ENCODE results near the gene NUDT1.
"Not testable (repeated sequence)": the region's sequence is repeated elsewhere in the genome, so short reads cannot be mapped to it uniquely, and the experiment has no call there.

NUDT1 gene

DNA sequence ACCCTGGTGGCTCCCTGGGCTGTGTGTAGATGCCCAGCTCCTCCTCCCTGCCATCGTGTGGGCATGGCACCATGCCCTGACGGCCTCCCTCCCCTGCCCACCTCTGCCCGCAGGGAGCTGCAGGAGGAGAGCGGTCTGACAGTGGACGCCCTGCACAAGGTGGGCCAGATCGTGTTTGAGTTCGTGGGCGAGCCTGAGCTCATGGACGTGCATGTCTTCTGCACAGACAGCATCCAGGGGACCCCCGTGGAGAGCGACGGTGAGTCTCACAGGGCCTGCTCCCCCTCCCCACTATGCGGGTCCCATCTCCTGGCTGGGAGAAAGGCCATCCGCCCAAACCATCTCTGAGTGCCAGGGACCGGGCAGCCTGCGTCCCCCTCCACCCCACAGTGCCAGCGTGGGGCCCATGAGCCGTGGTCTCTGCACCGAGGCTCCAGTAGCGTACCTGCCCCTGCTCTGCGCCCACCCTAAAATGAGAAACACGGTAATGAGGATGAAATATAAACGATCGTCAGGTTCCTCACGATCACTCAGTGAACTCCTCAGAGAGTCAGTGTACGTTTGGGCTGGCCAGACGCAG, 7.8 kb downstream of the NUDT1 start:
- no peak for DNase-seq (ENCODE audit: low read depth)

GRCh38 chr7:2251381-2251780, 9.4 kb downstream of the NUDT1 start:
- no peak for DNase-seq (ENCODE audit: low read depth)

DNA sequence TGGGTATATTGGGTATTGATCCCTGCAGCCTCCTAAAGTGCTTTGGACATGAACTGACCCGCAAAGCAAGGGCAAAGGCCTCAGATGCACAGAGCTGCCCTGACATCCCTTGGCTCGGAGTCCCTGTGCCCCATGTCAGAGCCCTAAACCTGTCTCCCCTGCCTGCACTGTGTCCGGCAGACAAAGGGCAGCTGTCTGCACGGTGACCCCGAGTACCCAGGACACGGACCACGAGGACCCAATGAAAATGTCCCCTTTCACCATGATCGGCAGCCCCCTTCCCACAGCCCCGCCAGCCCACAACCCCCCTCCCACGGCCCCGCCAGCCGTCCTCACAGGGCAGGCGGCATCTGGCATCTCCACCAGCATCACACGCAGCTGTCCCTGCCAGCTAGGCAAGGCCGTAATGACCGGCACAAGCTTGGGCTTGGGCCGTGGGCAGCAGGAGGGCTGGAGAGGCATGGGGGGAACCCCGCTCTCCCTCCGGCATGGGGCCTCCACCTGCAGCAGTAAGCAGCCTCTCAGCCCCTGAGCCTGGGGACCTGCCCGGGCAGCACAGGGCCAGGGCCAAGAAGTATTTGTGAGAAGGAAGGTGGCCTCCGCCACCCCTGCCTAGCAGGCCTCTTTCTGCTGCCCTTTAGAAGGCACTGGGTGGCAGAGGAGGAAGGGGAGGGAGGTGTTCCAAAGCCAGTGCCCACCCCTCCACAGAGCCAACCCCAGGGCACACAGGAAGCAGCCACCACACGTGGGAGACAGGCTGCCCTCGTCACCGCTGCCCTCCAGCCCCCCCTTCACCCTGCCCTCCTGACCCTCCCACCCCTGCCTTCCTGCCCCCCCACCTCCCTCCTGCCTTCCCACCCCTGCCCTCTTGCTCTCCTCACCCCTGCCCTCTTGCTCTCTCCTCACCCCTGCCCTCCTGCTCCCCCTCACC, 10.1 kb downstream of the NUDT1 start:
- no peak for DNase-seq (ENCODE audit: low read depth)

- DNase-seq (ENCODE audit: low read depth): no peak
Measured at GRCh38 chr7:2253021-2253420, 11.0 kb downstream of the NUDT1 start.

DNA sequence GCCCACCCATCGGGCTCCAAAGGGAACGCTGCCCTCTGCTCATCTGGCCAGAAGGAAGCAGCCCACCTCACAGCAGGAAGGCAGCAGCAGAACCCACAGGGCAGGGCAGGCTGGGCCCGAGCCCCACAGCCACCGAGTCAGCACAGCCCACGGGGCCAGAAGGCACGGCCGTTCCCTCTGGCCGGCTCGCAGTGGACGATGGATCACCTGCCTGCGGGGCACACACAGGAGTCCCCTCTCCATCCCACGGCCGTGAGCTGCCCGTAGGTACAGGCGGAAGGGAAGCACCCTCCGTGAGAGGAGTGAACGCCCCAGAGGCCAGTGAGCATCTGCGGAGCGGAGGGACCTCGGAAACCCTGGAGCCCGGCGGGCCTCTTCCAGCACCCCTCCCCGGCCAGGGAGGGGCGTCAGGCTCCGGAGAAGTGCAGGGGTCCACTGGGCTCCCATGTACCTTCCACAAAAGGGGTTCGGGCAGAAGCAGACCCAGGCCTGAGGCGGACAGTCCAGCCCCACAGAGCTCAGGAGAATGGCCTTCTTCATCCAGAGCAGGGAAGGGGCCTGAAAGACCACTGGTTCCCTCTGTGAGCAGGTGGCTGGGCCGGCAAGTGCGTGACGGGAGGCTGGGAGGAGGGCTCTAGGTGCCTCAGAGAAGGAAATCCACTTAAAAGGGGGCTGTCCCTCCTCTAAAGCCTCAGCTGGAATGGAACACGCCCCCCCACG, 11.7 kb downstream of the NUDT1 start:
- DNase-seq (ENCODE audit: low read depth): no peak

DNA sequence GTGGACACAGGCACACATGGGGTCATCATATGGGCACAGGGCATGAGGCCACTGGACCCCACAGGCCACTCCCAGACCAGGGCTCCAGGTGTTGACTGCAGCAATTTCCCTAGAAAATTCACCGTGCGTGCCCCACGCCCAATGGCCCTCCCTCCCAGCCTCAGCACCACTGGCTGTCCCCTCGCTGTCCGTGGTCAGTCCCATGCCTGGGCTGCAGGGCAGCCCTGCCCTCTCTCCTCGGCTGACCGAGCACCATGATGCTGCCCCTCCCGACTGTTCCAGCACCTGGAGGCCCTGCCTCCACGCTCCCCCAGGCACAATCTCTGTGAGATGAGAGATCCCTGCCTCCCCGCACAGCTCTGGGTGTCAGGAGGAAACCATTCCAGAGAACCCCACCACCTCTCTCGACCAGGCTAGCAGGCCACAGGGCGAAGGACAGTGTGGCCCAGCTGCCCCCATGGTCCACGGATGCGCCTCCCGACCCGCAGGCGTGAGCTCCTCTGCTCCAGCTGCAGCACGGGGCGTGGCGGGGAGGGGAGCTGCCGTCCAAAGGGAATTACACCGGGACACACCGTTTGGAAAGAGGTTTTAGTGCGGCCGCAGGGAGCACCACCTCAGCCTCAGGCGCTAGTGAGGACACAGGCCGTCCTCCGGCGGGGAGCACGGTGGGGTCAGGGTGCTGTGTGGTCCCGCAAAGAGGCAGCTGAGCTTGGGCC, 12.6 kb downstream of the NUDT1 start:
- DNase-seq (ENCODE audit: low read depth): no peak

- DNase-seq (ENCODE audit: low read depth): no peak
Measured at GRCh38 chr7:2255145-2256139, 13.4 kb downstream of the NUDT1 start.

- no peak for DNase-seq (ENCODE audit: low read depth)
Measured at GRCh38 chr7:2256306-2257045, 14.4 kb downstream of the NUDT1 start.

GRCh38 chr7:2257046-2257551, 15.1 kb downstream of the NUDT1 start:
- DNase-seq (ENCODE audit: low read depth): no peak

GRCh38 chr7:2257651-2258050, 15.6 kb downstream of the NUDT1 start:
- DNase-seq (ENCODE audit: low read depth): no peak

- no peak for DNase-seq (ENCODE audit: low read depth)
Measured at GRCh38 chr7:2258661-2259365, 16.8 kb downstream of the NUDT1 start.

DNA sequence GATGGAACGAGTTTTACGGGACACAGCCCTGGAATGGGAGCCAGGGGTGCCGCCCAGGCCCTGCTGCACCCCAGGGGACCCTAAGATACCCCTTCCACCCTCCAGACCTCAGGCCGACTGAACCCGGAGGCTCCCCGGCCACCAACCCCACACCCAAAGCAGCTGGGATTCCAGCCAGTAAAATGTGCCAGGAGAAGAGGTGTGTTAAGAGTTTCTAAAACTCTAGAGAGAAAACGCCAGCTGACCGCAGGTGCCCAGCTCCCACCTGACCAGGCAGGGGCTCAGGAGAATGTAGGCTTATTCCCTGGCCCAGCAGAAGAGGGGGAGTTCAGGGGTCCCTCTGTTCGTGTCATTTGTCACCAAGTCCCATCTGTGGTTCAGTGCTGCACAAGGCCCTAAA, 17.5 kb downstream of the NUDT1 start:
- DNase-seq (ENCODE audit: low read depth): no peak

- DNase-seq (ENCODE audit: low read depth): no peak
Measured at GRCh38 chr7:2260820-2261219, 18.8 kb downstream of the NUDT1 start.

- DNase-seq (ENCODE audit: low read depth): no peak
Measured at GRCh38 chr7:2261611-2262010, 19.6 kb downstream of the NUDT1 start.

DNA sequence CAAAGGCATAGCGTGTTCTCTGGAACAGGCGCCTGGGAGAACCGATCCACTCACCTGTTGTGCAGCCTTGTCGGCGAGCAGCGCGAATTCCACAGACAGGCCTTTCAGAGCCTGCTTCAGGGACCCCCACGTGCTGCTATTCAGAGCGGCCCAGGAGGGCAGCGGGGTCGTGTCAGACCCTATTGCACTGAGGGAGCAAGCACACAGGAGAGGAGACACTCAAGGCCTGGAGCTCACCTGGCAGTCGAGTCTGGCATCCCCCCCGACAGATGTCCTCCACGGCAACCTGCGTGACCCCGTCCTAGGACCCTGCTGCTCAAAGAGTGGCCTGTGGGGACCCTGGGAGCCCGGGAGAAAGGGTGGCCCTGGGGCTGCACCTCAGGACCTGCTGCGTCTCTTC, 21.1 kb downstream of the NUDT1 start:
- no peak for DNase-seq (ENCODE audit: low read depth)

DNA sequence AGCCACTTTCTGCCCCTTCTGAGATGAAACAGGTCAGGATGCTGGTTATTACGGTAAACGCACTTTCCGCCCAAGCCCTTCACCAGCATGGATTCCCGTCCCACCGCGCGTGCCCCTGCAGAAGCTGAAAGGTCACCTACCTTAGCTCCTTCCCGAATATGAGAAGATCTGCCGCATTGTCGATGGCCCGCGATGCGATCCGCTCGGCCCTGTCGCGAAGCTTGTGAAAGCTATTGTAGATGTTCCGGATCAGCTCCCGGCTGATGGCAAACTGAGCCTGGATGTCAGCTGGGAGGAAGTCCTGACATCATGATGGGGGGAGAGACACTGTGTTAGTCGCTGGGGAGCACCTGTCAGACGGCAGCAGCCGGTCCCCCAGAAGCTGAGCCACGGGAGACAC, 22.1 kb downstream of the NUDT1 start:
- no peak for DNase-seq (ENCODE audit: low read depth)

- DNase-seq (ENCODE audit: low read depth): no peak
Measured at GRCh38 chr7:2266911-2267310, 24.9 kb downstream of the NUDT1 start.

DNA sequence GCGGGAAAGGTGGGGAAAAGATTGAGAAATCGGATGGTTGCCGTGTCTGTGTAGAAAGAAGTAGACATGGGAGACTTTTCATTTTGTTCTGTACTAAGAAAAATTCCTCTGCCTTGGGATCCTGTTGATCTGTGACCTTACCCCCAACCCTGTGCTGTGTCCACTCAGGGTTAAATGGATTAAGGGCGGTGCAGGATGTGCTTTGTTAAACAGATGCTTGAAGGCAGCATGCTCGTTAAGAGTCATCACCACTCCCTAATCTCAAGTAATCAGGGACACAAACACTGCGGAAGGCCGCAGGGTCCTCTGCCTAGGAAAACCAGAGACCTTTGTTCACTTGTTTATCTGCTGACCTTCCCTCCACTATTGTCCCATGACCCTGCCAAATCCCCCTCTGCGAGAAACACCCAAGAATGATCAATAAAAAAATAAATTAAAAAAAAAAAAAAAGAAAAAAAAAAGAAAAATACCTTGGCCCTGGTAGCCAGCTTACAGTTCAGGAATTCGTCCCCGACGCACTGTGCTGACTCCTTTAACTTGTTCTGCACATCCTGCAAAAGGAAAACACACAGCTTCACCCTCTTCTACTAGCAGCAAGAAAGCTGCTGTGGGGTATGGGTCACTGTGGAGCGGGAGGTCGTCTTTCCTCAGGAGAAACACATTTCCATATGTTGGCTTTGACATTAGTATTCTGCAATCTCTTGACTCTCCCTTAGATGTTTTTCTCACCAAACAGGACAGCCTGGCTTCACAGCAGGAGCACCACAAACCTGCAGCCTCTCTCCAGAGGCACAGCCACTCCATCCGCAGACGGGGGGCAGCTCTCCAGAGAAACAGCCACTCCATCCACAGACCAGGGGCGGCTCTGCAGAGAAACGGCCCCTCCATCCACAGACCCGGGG, 27.3 kb downstream of the NUDT1 start:
- not testable (repeated sequence) for DNase-seq (ENCODE audit: low read depth)
